ENCODE measurements around the gene TNRC6B. TPM values are rescaled to one million over a fixed set of nuclear protein-coding genes. Genes with fewer than 3 reads are reported as not detected.

The TNRC6B gene
- total RNA-seq, 1 experiment from 2014 or later = 50.4 TPM

GRCh38 chr22:40211476-40212054 lies 33.8 kb downstream of the TNRC6B start:
- Mint-ChIP-seq H3K4me3 (no peak overlapping the region), H3K9me3 (peaks cover 4% of the 10 kb centered on the region), H3K4me1 (peaks cover 74% of the 10 kb centered on the region), H3K27me3 (ENCODE audit: low read depth) (no peaks in the 10 kb centered on the region), H3K36me3 (no peaks in the 10 kb centered on the region), H3K27ac (peak overlapping the region; percentile 81)
- no peak for TF ChIP-seq TCF7 (CRISPR knock-in tag; IDR thresholded peaks at IDR 0.05; ENCODE audit: low read depth)
- no peak for TF ChIP-seq GRHL2 (CRISPR knock-in tag; IDR thresholded peaks at IDR 0.05; ENCODE audit: insufficient replicate concordance, severe bottlenecking)
- no peak for TF ChIP-seq TEAD1 (CRISPR knock-in tag; IDR thresholded peaks at IDR 0.05)
- TF ChIP-seq, protein P1, sequence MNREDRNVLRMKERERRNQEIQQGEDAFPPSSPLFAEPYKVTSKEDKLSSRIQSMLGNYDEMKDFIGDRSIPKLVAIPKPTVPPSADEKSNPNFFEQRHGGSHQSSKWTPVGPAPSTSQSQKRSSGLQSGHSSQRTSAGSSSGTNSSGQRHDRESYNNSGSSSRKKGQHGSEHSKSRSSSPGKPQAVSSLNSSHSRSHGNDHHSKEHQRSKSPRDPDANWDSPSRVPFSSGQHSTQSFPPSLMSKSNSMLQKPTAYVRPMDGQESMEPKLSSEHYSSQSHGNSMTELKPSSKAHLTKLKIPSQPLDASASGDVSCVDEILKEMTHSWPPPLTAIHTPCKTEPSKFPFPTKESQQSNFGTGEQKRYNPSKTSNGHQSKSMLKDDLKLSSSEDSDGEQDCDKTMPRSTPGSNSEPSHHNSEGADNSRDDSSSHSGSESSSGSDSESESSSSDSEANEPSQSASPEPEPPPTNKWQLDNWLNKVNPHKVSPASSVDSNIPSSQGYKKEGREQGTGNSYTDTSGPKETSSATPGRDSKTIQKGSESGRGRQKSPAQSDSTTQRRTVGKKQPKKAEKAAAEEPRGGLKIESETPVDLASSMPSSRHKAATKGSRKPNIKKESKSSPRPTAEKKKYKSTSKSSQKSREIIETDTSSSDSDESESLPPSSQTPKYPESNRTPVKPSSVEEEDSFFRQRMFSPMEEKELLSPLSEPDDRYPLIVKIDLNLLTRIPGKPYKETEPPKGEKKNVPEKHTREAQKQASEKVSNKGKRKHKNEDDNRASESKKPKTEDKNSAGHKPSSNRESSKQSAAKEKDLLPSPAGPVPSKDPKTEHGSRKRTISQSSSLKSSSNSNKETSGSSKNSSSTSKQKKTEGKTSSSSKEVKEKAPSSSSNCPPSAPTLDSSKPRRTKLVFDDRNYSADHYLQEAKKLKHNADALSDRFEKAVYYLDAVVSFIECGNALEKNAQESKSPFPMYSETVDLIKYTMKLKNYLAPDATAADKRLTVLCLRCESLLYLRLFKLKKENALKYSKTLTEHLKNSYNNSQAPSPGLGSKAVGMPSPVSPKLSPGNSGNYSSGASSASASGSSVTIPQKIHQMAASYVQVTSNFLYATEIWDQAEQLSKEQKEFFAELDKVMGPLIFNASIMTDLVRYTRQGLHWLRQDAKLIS (CRISPR knock-in tag; IDR thresholded peaks at IDR 0.05; ENCODE audit: borderline replicate concordance) = no peak
- TF ChIP-seq ETV6 (CRISPR knock-in tag; IDR thresholded peaks at IDR 0.05) = no peak
- TF ChIP-seq, protein P2, sequence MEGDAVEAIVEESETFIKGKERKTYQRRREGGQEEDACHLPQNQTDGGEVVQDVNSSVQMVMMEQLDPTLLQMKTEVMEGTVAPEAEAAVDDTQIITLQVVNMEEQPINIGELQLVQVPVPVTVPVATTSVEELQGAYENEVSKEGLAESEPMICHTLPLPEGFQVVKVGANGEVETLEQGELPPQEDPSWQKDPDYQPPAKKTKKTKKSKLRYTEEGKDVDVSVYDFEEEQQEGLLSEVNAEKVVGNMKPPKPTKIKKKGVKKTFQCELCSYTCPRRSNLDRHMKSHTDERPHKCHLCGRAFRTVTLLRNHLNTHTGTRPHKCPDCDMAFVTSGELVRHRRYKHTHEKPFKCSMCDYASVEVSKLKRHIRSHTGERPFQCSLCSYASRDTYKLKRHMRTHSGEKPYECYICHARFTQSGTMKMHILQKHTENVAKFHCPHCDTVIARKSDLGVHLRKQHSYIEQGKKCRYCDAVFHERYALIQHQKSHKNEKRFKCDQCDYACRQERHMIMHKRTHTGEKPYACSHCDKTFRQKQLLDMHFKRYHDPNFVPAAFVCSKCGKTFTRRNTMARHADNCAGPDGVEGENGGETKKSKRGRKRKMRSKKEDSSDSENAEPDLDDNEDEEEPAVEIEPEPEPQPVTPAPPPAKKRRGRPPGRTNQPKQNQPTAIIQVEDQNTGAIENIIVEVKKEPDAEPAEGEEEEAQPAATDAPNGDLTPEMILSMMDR (IDR thresholded peaks at IDR 0.05) = no peak
- no peak for TF ChIP-seq EMX1 (CRISPR knock-in tag; IDR thresholded peaks at IDR 0.05)
- no peak for TF ChIP-seq ZNF317 (CRISPR knock-in tag; IDR thresholded peaks at IDR 0.05; ENCODE audit: borderline replicate concordance, low read depth)
- TF ChIP-seq E2F1 (CRISPR knock-in tag; IDR thresholded peaks at IDR 0.05) = no peak
- TF ChIP-seq ATF6 (CRISPR knock-in tag; IDR thresholded peaks at IDR 0.05) = no peak
- TF ChIP-seq, protein P3, sequence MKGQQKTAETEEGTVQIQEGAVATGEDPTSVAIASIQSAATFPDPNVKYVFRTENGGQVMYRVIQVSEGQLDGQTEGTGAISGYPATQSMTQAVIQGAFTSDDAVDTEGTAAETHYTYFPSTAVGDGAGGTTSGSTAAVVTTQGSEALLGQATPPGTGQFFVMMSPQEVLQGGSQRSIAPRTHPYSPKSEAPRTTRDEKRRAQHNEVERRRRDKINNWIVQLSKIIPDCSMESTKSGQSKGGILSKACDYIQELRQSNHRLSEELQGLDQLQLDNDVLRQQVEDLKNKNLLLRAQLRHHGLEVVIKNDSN (CRISPR knock-in tag; IDR thresholded peaks at IDR 0.05) = no peak
- TF ChIP-seq JUN (CRISPR knock-in tag; IDR thresholded peaks at IDR 0.05) = no peak
- ChIA-PET CTCF (no interaction called here), POLR2A (no interaction called here)
- no peak for ATAC-seq
- DNase-seq (ENCODE audit: low spot score) = no peak

DNA sequence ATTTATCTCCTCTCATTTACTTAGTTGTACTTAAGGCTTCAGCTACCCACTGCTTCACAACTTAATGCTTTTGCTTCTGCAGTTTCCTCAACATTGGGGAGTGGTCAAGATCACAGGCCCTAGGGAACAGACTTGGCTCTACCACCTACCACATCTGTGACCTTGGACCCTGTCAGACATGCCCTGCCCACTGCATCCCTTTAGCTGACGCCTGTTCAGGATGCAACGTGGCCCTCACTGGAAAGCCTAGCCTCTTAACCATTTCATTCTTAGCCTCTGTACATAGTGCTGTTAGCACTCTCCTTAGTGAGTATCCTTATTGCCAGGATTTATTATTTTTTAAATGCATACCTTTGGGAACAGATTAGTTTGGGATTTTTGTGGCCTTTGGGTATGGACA lies 34.4 kb downstream of the TNRC6B start:
- CTCF ChIA-PET = no interaction called here
- no peak for ATAC-seq
- H3K4me3 Mint-ChIP-seq = no peak overlapping the region
- no peaks in the 10 kb centered on the region for H3K36me3 Mint-ChIP-seq
- peaks cover 4% of the 10 kb centered on the region for H3K9me3 Mint-ChIP-seq
- POLR2A ChIA-PET = no interaction called here
- peaks cover 79% of the 10 kb centered on the region for H3K4me1 Mint-ChIP-seq
- no peaks in the 10 kb centered on the region for H3K27me3 Mint-ChIP-seq (ENCODE audit: low read depth)
- peak overlapping the region; percentile 81; the same call in 1 of the 2 replicates for H3K27ac Mint-ChIP-seq
- TF ChIP-seq ZNF263 (CRISPR knock-in tag; IDR thresholded peaks at IDR 0.05; ENCODE audit: low read depth) (no peak), EMX1 (CRISPR knock-in tag; IDR thresholded peaks at IDR 0.05) (no peak), IRF2 (CRISPR knock-in tag; IDR thresholded peaks at IDR 0.05; ENCODE audit: borderline replicate concordance, low read depth) (no peak), FOXP1 (CRISPR knock-in tag; IDR thresholded peaks at IDR 0.05; ENCODE audit: borderline replicate concordance) (no peak), TEAD4 (CRISPR knock-in tag; IDR thresholded peaks at IDR 0.05) (no peak), FOXK1 (CRISPR knock-in tag; IDR thresholded peaks at IDR 0.05) (no peak), GTF2I (CRISPR knock-in tag; conservative IDR thresholded peaks at IDR 0.05) (no peak), TEAD1 (CRISPR knock-in tag; IDR thresholded peaks at IDR 0.05) (no peak), OVOL2 (CRISPR knock-in tag; IDR thresholded peaks at IDR 0.05; ENCODE audit: borderline replicate concordance) (no peak)
- TF ChIP-seq, protein P4, sequence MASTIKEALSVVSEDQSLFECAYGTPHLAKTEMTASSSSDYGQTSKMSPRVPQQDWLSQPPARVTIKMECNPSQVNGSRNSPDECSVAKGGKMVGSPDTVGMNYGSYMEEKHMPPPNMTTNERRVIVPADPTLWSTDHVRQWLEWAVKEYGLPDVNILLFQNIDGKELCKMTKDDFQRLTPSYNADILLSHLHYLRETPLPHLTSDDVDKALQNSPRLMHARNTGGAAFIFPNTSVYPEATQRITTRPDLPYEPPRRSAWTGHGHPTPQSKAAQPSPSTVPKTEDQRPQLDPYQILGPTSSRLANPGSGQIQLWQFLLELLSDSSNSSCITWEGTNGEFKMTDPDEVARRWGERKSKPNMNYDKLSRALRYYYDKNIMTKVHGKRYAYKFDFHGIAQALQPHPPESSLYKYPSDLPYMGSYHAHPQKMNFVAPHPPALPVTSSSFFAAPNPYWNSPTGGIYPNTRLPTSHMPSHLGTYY (CRISPR knock-in tag; IDR thresholded peaks at IDR 0.05) = no peak
- no peak for DNase-seq (ENCODE audit: low spot score)
